SK-N-SH (cell line): ENCODE data around the gene FAM3B. TPM values are rescaled to one million over a fixed set of nuclear protein-coding genes. Genes with fewer than 3 reads are reported as not detected.

Experiments used
- CTCF ChIA-PET: fragments of 300-600, 350-600 bp; formaldehyde crosslinking; extraction: SDS; loops from one replicate; lab custom pipeline; 2021; lab: Yijun Ruan, JAX
- POLR2A ChIA-PET: fragments of 350-600 bp; sonication (Branson Sonifier 250); formaldehyde crosslinking; extraction: SDS; loops from one replicate; lab custom pipeline; 2020; ENCODE audit warnings: antibody characterized with exemption, inconsistent platforms; lab: Yijun Ruan, JAX
- DNase-seq: peaks from one replicate; pipeline ENCODE4 v3.0.0; 2012
- H2AFZ ChIP-seq: fragments of 200-600 bp; sonication (generic); 2 replicates; pipeline ENCODE4 v1.8.1; 2016; ENCODE audit warnings: antibody characterized with exemption, mild to moderate bottlenecking, low read depth
- H3F3A ChIP-seq: fragments of 200-600 bp; sonication (generic); replicated peaks from 2 replicates; pipeline ENCODE3; 2016; ENCODE audit warnings: antibody characterized with exemption, mild to moderate bottlenecking; ENCODE audit not compliant: insufficient read depth
- H3K27ac ChIP-seq, 2 experiments: fragments of 200-500 bp in 1 of 2; fragments of 200-600 bp in 1 of 2; sonication (Bioruptor generic) in 1 of 2; sonication (generic), shearing (Covaris generic) in 1 of 2; 2 replicates each; pipeline versions ENCODE4 v1.5.1 to v1.6.1; 2014 to 2016; ENCODE audit warnings: low read depth in 2 of 2, inconsistent platforms in 1 of 2, low read length in 1 of 2, mild to moderate bottlenecking in 1 of 2, mixed read lengths in 1 of 2
- H3K27me3 ChIP-seq: fragments of 200-600 bp; sonication (generic), shearing (Covaris generic); 2 replicates; pipeline ENCODE4 v1.6.1; 2016; ENCODE audit warnings: mixed run types; ENCODE audit not compliant: insufficient read depth
- H3K36me3 ChIP-seq, 2 experiments: fragments of 200-500 bp in 1 of 2; fragments of 200-600 bp in 1 of 2; sonication (Bioruptor generic) in 1 of 2; sonication (generic) in 1 of 2; replicated peaks in 1 of 2; 2 replicates each; pipeline versions ENCODE3 to v1.5.1; 2014 to 2016; ENCODE audit warnings: low read length in 1 of 2, mild to moderate bottlenecking in 1 of 2; ENCODE audit not compliant: insufficient read depth in 2 of 2, control insufficient read depth in 1 of 2
- H3K4me1 ChIP-seq, 2 experiments: fragments of 200-500 bp in 1 of 2; fragments of 200-600 bp in 1 of 2; sonication (Bioruptor generic) in 1 of 2; sonication (generic), shearing (Covaris generic) in 1 of 2; 2 replicates each; pipeline versions ENCODE4 v1.5.1 to v1.6.1; 2014 to 2016; ENCODE audit warnings: low read depth in 1 of 2, low read length in 1 of 2, mixed run types in 1 of 2; ENCODE audit not compliant: insufficient read depth in 2 of 2, control insufficient read depth in 1 of 2
- H3K4me2 ChIP-seq: fragments of 200-600 bp; sonication (generic), shearing (Covaris generic); 2 replicates; pipeline ENCODE4 v1.6.1; 2017; ENCODE audit warnings: mixed run types
- H3K4me3 ChIP-seq, 2 experiments: fragments of 200-500 bp in 1 of 2; fragments of 200-600 bp in 1 of 2; sonication (Bioruptor generic) in 1 of 2; sonication (generic), shearing (Covaris generic) in 1 of 2; 2 replicates each; pipeline versions ENCODE4 v1.5.1 to v1.8.1; 2014 to 2016; ENCODE audit warnings: low read depth in 2 of 2, inconsistent platforms in 1 of 2, low read length in 1 of 2, mild to moderate bottlenecking in 1 of 2, mixed read lengths in 1 of 2, moderate library complexity in 1 of 2
- H3K79me2 ChIP-seq: fragments of 200-600 bp; sonication (generic); 2 replicates; pipeline ENCODE4 v1.8.1; 2017; ENCODE audit warnings: mild to moderate bottlenecking; ENCODE audit not compliant: insufficient read depth
- H3K9ac ChIP-seq: fragments of 200-600 bp; sonication (generic); 2 replicates; pipeline ENCODE4 v1.6.1; 2017; ENCODE audit warnings: mixed run types
- H3K9me2 ChIP-seq: fragments of 200-600 bp; sonication (generic); 2 replicates; pipeline ENCODE4 v1.6.1; 2017; ENCODE audit warnings: mixed run types
- H3K9me3 ChIP-seq: fragments of 200-600 bp; sonication (generic); 2 replicates; pipeline ENCODE4 v1.6.1; 2017; ENCODE audit warnings: mixed run types, mild to moderate bottlenecking, moderate library complexity
- H4K20me1 ChIP-seq: fragments of 200-600 bp; sonication (generic); 2 replicates; pipeline ENCODE4 v1.6.1; 2017; ENCODE audit warnings: mild to moderate bottlenecking, mixed run types; ENCODE audit not compliant: insufficient read depth
- CTCF ChIP-seq: fragments of 200-600 bp; sonication (generic); IDR thresholded peaks from 2 replicates; pipeline ENCODE4 v1.6.1; 2017; ENCODE audit warnings: antibody characterized with exemption, mild to moderate bottlenecking, moderate library complexity
- EP300 ChIP-seq, 2 experiments: IDR thresholded peaks; 2 replicates each; pipeline versions ENCODE4 v1.4.0 to v1.6.1; 2012; ENCODE audit warnings: borderline replicate concordance in 1 of 2, low read depth in 1 of 2, low read length in 1 of 2
- EZH2phosphoT487 ChIP-seq: fragments of 200-600 bp; sonication (generic); IDR thresholded peaks from 2 replicates; pipeline ENCODE4 v1.6.1; 2017; ENCODE audit warnings: low read depth, mixed run types, mild to moderate bottlenecking, antibody characterized with exemption, moderate library complexity, borderline replicate concordance
- FOXJ3 ChIP-seq: sonication (generic); formaldehyde crosslinking; IDR thresholded peaks from 2 replicates; pipeline ENCODE4 v1.5.1; 2020; ENCODE audit warnings: mild to moderate bottlenecking, missing genetic modification reagents
- NFIC ChIP-seq: IDR thresholded peaks from 2 replicates; pipeline ENCODE4 v1.4.0; 2012; ENCODE audit warnings: borderline replicate concordance
- POLR2AphosphoS5 ChIP-seq: IDR thresholded peaks from 2 replicates; pipeline ENCODE4 v1.6.1; 2012; ENCODE audit warnings: low read depth, low read length
- RAD21 ChIP-seq: IDR thresholded peaks from 2 replicates; pipeline ENCODE4 v1.6.1; 2012; ENCODE audit warnings: mild to moderate bottlenecking, low read length
- RFX5 ChIP-seq: IDR thresholded peaks from 2 replicates; pipeline ENCODE4 v1.6.1; 2012; ENCODE audit warnings: mild to moderate bottlenecking, improper control_type of control experiment, low read length
- SIN3A ChIP-seq: IDR thresholded peaks from 2 replicates; pipeline ENCODE4 v1.6.1; 2012; ENCODE audit warnings: low read depth, mild to moderate bottlenecking, low read length, moderate library complexity, borderline replicate concordance
- SMC3 ChIP-seq: IDR thresholded peaks from 2 replicates; pipeline ENCODE4 v1.6.1; 2012; ENCODE audit warnings: low read depth, low read length, improper control_type of control experiment
- USF2 ChIP-seq: fragments of 150-350 bp; IDR thresholded peaks from 2 replicates; pipeline ENCODE4 v1.6.1; 2017; ENCODE audit warnings: antibody characterized with exemption, low read length, low read depth, borderline replicate concordance
- YY1 ChIP-seq: IDR thresholded peaks from 2 replicates; pipeline ENCODE4 v1.4.0; 2012; ENCODE audit warnings: low read depth, mild to moderate bottlenecking
- WGBS: methylation state at CpG from one replicate; pipeline ENCODE4 v1.1.6; 2017; ENCODE audit warnings: low lambda C conversion rate; 5-methylcytosine and 5-hydroxymethylcytosine counted together
- polyA plus RNA-seq, 3 experiments: library from polyadenylated mRNA; depleted of rRNA; stranded (reverse); fragments of >200 nt; gene quantifications; 2 replicates each; pipeline ENCODE4 v1.2.3, GENCODE V29; 2012

Gene FAM3B
- polyA plus RNA-seq, 1 of the 3 experiments (the other 2 are of a cell fraction): not detected

DNA sequence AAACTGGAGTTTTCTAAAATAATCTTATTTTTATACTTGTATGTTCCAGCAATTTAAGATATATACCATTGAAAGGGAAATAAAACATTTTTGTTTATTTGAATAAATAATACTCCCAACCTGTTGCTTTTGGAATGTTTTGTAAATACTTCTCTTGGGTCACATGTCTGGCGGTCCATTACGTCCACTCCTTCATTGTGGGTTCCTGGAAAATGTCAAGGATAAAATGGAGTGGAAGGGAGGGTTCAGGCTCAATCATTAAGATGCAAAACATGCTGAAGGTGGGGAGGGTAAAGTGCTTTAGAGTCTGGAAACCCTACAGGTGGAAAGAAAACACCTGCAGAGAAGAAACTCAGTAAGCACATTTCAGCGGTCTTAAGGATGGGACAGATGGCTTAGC is 34.2 kb upstream of the FAM3B start:
- Histone ChIP-seq H3K27me3 (peaks cover 20% of the 10 kb centered on the region; the same call in 1 of the 2 replicates), H4K20me1 (no peaks in the 10 kb centered on the region), H3K9me3 (no peaks in the 10 kb centered on the region), H3F3A (no peaks in the 10 kb centered on the region), H3K36me3 (no peaks in the 10 kb centered on the region), H3K4me3 (no peak overlapping the region), H3K4me1 (no peaks in the 10 kb centered on the region), H3K9me2 (no peaks in the 10 kb centered on the region), H2AFZ (no peak overlapping the region), H3K27ac (no peak overlapping the region), H3K79me2 (no peaks in the 10 kb centered on the region), H3K9ac (no peak overlapping the region), H3K4me2 (no peak overlapping the region)
- ChIA-PET POLR2A (no interaction called here), CTCF (interaction anchor here (0.7 to 7.1 kb wide), 24 partner anchors 8 to 534 kb away, joined by 3 to 122 read pairs (median 5); no protein-coding TSS in a partner anchor)
- 25% methylated on average over 3 of the region's 3 CpGs for WGBS
- no peak for TF ChIP-seq YY1
- TF ChIP-seq USF2: no peak
- TF ChIP-seq RFX5: no peak
- no peak for DNase-seq

DNA sequence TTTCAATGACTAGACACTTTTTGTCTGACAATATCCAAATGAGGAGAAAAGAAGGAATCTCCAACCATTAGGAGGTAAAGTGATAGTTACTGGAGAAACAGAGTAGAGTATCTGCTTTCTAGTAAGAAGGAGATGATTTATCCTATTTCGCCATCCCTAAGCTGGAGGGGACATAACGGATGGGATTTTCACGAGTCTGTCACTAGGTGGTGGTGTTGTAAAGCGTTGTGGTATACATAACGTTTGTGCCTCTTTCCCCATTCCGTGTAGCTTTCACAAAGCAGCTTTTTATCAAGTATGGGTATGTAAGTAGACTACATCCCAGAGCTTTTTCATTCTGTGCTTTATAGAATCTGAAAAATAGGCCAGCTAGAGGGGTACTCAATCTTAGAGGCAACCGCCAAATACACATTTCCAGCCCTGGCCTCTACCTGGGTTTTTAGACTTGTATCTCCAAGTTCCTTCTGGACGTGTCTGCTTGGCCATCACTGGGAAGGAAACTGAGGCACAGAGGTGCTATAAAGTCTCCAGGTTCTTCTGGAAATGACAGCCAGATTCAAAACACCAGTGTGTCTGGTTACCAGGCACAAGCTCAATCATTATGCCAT is 33.3 kb upstream of the FAM3B start:
- CTCF ChIA-PET: interaction anchor here (0.5 to 7.1 kb wide), 63 partner anchors 9 to 834 kb away, joined by 3 to 122 read pairs (median 4); no protein-coding TSS in a partner anchor
- Histone ChIP-seq H3K9ac (no peak overlapping the region), H3K4me3 (no peak overlapping the region), H3F3A (no peaks in the 10 kb centered on the region), H3K9me2 (no peaks in the 10 kb centered on the region), H3K36me3 (no peaks in the 10 kb centered on the region), H3K4me1 (no peaks in the 10 kb centered on the region), H3K79me2 (no peaks in the 10 kb centered on the region), H3K4me2 (no peak overlapping the region), H3K9me3 (no peaks in the 10 kb centered on the region), H2AFZ (no peak overlapping the region), H3K27me3 (peaks cover 20% of the 10 kb centered on the region; the same call in 1 of the 2 replicates), H4K20me1 (no peaks in the 10 kb centered on the region), H3K27ac (no peak overlapping the region)
- POLR2A ChIA-PET: no interaction called here
- DNase-seq: peak; percentile 72
- 18% methylated on average over 8 of the region's 8 CpGs for WGBS
- no peak for TF ChIP-seq POLR2AphosphoS5
- TF ChIP-seq EP300 (IDR thresholded peaks at IDR 0.05; ENCODE audit: borderline replicate concordance in 1 of 2, low read depth in 1 of 2, low read length in 1 of 2): no peak
- no peak for TF ChIP-seq EZH2phosphoT487
- peak; percentile 77 for TF ChIP-seq CTCF
- no peak for TF ChIP-seq FOXJ3 (CRISPR knock-in tag)
- TF ChIP-seq NFIC: no peak
- peak; percentile 92 for TF ChIP-seq RAD21
- peak; percentile 68 for TF ChIP-seq SMC3
- TF ChIP-seq SIN3A: no peak
